Duodenal mucosa (tissue), 2 donors: ENCODE data around the gene AATF.

Source experiments
- H3K27ac ChIP-seq: one replicate; pipeline ENCODE4 v1.7.0; 2013; ENCODE audit warnings: low read depth, low read length
- H3K27me3 ChIP-seq, 2 donors: one replicate each; pipeline ENCODE4 v1.7.0; 2013; ENCODE audit warnings: low read length in 2 of 2, control low read depth in 1 of 2; ENCODE audit not compliant: insufficient read depth in 2 of 2, control insufficient read depth in 1 of 2
- H3K36me3 ChIP-seq, 2 donors: one replicate each; pipeline ENCODE4 v1.7.0; 2013; ENCODE audit warnings: low read length in 2 of 2, control low read depth in 1 of 2; ENCODE audit not compliant: insufficient read depth in 2 of 2, control insufficient read depth in 1 of 2
- H3K4me1 ChIP-seq, 2 donors: one replicate each; pipeline ENCODE4 v1.7.0; 2013; ENCODE audit warnings: low read length in 2 of 2, control low read depth in 1 of 2; ENCODE audit not compliant: insufficient read depth in 2 of 2, control insufficient read depth in 1 of 2
- H3K4me3 ChIP-seq, 2 donors: one replicate each; pipeline ENCODE4 v1.7.0; 2013; ENCODE audit warnings: low read length in 2 of 2, low read depth in 1 of 2
- H3K9ac ChIP-seq, 2 donors: one replicate each; pipeline ENCODE4 v1.7.0; 2013; ENCODE audit warnings: low read length in 2 of 2, low read depth in 1 of 2
- H3K9me3 ChIP-seq, 2 donors: one replicate each; pipeline ENCODE4 v1.7.0; 2013; ENCODE audit warnings: low read length in 2 of 2, control low read depth in 1 of 2; ENCODE audit not compliant: control insufficient read depth in 1 of 2

AATF gene

DNA sequence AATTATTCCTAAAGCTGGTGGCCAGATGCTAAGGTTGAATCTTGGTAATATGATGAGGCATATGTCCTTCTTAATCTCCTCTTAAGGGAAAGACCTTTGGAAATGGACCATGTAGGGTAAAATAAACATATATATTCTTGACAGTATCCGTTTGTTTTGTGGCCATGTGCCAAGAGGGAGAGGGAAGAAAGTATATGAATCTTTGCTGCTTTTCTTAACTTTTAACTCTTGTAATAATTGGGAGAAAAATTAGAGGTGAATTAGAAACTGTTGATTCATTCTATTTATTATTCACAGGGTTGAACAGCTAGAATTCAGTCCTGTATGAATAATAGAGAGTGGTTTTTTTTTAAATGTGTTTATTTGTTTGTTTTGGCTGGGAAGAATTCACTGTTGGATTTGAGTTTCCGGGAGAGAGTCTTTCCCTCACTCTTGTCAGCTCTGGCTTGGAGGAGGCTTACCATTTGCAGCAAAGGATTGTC is 31.6 kb downstream of the AATF start:
- Histone ChIP-seq H3K9ac (no peak overlapping the region), H3K36me3 (peaks cover 0 to 3% of the 10 kb centered on the region in 2 donors), H3K4me1 (no peaks in the 10 kb centered on the region), H3K4me3 (no peak overlapping the region), H3K9me3 (no peaks in the 10 kb centered on the region), H3K27me3 (no peaks in the 10 kb centered on the region), H3K27ac (no peak overlapping the region)

DNA sequence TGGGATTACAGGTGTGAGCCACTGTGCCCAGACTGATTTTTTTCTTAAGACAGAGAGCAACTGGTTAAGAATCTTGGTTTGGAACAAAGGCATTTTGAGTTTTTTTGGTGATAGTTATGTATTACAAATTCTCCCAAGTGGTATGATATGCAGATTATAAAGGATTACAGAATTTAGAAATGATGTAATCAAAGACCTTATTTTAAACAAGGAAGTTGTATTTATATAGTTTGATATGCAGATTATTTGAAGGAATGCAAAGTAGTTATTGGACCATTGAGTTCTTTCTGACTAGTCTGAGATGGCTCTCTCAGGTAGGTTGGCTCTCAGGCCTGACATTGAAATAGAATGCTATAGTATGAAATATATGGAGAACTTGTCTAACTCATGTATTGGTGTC is 34.9 kb downstream of the AATF start:
- H3K36me3 ChIP-seq: peaks cover 10 to 19% of the 10 kb centered on the region in 2 donors
- H3K27ac ChIP-seq: no peak overlapping the region
- H3K4me3 ChIP-seq: no peak overlapping the region
- H3K27me3 ChIP-seq: no peaks in the 10 kb centered on the region
- no peak overlapping the region for H3K9ac ChIP-seq
- H3K4me1 ChIP-seq: no peaks in the 10 kb centered on the region
- no peaks in the 10 kb centered on the region for H3K9me3 ChIP-seq

DNA sequence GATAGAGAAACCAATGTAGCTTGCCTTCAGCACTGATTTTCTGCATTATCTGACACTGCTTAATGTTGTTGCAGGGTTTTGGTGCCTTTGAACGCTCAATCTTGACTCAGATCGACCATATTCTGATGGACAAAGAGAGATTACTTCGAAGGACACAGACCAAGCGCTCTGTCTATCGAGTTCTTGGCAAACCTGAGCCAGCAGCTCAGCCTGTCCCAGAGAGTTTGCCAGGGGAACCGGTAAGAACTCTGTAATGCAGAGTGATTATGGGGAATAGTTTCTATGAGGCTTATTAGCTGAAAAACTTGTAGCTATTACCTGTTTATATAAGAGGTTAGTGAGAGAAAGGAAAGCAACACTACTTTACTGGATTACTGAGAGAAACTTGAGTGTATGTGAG is 40.4 kb downstream of the AATF start:
- no peak overlapping the region for H3K27ac ChIP-seq
- peaks cover 36 to 56% of the 10 kb centered on the region in 2 donors for H3K36me3 ChIP-seq
- H3K4me1 ChIP-seq: no peaks in the 10 kb centered on the region
- H3K4me3 ChIP-seq: no peak overlapping the region
- H3K9me3 ChIP-seq: no peaks in the 10 kb centered on the region
- H3K9ac ChIP-seq: no peak overlapping the region
- no peaks in the 10 kb centered on the region for H3K27me3 ChIP-seq

DNA sequence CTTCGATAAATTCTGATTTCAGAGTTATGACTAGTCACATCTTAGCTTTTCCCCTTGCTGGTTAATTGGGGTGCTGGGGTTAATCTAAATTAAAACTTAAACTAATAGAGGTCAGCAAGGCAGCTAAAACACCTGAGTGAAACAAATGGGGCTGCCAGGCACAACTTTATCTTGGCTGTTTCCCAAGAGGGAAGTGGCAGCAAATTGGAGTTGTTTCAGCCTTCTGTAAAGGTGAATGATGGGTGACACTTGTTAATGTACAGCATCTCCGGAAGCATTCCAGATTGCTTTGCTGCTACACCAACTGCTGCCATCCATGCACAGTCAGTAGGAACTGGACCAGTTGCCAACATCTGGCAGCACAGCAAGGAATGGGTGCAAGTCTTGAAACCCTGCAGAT is 43.9 kb downstream of the AATF start:
- H3K4me1 ChIP-seq: no peaks in the 10 kb centered on the region
- no peak overlapping the region for H3K9ac ChIP-seq
- H3K36me3 ChIP-seq: peaks cover 40 to 71% of the 10 kb centered on the region in 2 donors
- no peaks in the 10 kb centered on the region for H3K9me3 ChIP-seq
- no peak overlapping the region for H3K4me3 ChIP-seq
- H3K27ac ChIP-seq: no peak overlapping the region
- no peaks in the 10 kb centered on the region for H3K27me3 ChIP-seq

DNA sequence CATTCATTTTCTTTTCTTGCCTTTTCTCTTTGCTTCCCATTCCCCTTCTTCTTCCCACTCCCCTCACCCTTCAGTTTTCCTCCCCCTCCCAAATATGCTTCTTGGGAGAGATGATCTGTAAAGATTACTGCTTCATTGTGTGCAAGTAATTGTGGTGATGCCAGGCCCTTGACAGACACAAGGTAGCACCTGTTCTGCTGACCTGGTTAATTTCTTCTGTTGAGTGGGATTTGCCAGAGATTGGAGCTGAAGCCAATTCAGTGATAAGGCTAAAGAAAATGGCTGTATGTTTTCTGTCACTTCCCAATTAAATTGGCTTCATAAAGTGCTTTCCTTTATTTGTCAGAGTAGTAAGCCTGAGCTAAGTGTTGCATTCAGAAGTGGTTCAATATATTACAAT is 44.5 kb downstream of the AATF start:
- no peaks in the 10 kb centered on the region for H3K9me3 ChIP-seq
- no peak overlapping the region for H3K27ac ChIP-seq
- no peak overlapping the region for H3K4me3 ChIP-seq
- no peaks in the 10 kb centered on the region for H3K4me1 ChIP-seq
- no peak overlapping the region for H3K9ac ChIP-seq
- no peaks in the 10 kb centered on the region for H3K27me3 ChIP-seq
- H3K36me3 ChIP-seq: peaks cover 38 to 73% of the 10 kb centered on the region in 2 donors

DNA sequence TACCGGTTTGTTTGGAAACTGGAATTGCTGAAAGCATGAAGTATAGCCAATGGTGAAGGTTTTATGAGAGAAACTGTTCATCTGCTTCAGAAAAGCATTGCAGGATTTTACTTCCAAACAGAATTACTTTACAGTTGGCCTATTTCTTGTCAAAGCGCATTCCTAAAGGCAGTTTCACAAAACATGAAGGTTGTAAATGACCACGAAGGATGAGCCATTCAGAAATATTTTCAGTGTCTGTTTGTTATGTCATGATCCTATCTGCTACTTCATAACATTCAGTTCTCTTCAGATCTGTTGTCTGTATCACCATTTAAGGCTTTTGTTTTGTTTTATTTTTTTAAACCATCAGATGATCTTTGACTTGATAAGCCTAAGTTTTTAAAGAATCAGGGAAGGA is 45.7 kb downstream of the AATF start:
- Histone ChIP-seq H3K27me3 (no peaks in the 10 kb centered on the region), H3K27ac (no peak overlapping the region), H3K4me1 (no peaks in the 10 kb centered on the region), H3K4me3 (no peak overlapping the region), H3K9ac (no peak overlapping the region), H3K9me3 (no peaks in the 10 kb centered on the region), H3K36me3 (peaks cover 28 to 69% of the 10 kb centered on the region in 2 donors)

DNA sequence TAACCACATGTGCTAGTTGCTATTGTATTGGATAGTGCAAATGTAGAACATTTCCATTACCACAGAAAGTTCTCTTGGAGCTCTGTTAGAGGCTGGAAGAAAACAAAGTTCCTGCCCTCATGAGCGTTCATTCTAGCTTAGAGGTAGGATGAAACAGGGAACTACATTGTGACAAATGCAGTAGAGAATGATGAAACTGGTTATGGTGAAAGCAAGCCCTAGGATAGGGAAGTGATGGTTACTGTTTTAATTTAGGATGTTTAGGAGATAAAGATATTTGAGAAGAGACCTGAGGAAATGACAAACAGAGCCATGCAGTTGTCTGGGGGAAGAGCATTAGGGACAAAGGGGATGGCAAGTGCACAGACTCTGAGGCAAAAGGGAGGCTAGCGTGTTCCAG is 50.7 kb downstream of the AATF start:
- Histone ChIP-seq H3K4me3 (no peak overlapping the region), H3K27me3 (no peaks in the 10 kb centered on the region)

DNA sequence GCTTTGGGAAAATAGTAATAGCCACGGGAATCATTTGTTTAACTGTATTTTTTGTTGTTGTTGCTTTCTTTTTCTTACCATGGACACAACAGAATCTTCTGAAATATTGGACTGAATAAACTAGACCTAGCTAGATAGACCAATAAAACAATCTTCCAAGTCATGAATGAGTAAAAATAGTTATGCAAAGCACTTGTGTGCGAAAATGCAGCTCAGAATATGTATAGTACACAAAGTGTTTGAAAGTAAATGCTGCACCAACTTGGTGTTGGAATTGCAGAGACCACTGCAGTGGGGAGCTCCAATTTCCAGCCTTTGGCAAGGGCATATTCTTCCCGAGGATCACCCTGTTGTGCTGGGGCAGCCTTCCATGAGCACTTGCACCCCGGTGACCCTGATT is 68.0 kb downstream of the AATF start:
- Histone ChIP-seq H3K27ac (no peak overlapping the region), H3K9ac (no peak overlapping the region), H3K36me3 (peaks cover 3 to 10% of the 10 kb centered on the region in 2 donors), H3K4me3 (no peak overlapping the region), H3K27me3 (no peaks in the 10 kb centered on the region), H3K9me3 (no peaks in the 10 kb centered on the region), H3K4me1 (no peaks in the 10 kb centered on the region)

More for the DNA sequence above, 50.7 kb downstream of the AATF start:
- Histone ChIP-seq H3K4me1 (no peaks in the 10 kb centered on the region), H3K9ac (no peak overlapping the region), H3K27ac (no peak overlapping the region), H3K36me3 (peaks cover 16 to 53% of the 10 kb centered on the region in 2 donors), H3K9me3 (peaks cover 0 to 7% of the 10 kb centered on the region in 2 donors)

DNA sequence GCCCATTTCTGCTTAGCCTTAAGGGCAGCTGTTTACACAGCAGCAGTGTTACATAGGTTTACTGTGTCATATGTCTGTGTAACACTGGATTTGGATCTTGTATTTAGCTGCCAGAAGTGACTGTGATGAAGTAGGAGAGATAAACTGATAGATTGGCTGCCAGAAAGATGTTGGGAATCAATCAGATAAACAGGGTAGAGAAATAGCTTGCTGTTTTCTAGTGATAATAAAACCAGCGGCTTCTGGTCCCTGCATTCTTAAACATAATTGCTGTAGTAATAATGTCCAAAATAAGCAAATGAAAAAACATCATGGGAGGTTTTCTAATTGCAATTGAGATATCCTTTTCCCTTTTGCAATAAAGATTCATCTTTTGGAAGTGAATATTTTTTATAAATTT is 68.7 kb downstream of the AATF start:
- Histone ChIP-seq H3K36me3 (peaks cover 4 to 14% of the 10 kb centered on the region in 2 donors), H3K4me1 (no peaks in the 10 kb centered on the region), H3K27ac (no peak overlapping the region), H3K27me3 (no peaks in the 10 kb centered on the region), H3K9me3 (no peaks in the 10 kb centered on the region), H3K9ac (no peak overlapping the region), H3K4me3 (no peak overlapping the region)

DNA sequence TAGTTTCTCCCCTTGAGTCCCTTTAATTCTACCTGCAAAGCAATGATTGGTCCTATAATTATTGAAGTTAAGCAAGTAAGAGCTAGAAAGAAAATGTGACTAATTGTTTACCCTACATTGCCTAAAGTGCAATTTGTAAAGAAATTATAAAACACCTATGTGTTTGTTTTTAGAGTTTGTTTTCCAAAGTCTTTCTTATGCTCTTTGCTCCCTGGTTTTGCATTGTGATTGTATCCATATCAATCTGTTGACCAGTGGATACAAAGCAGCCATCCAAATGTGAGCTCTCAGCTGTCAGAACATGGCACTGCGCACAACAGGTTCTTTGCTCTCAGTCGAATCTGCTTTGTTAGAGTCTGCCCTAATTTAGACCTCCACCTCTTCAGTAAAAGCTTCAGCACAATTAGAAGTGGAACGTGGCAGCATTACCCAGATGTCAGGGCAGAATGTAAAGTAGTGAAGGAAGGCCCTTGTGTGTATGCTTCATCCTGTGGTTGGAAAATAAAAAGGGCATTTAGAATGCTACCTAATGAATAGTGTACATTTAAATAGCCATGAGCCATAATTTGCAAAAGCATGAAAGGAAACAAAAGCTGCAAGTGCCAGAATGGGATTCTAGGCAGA is 70.5 kb downstream of the AATF start:
- Histone ChIP-seq H3K9me3 (no peaks in the 10 kb centered on the region), H3K4me3 (no peak overlapping the region), H3K36me3 (peaks cover 8 to 18% of the 10 kb centered on the region in 2 donors), H3K27ac (no peak overlapping the region), H3K27me3 (no peaks in the 10 kb centered on the region), H3K4me1 (no peaks in the 10 kb centered on the region), H3K9ac (no peak overlapping the region)
